Erythroblast (primary cell): Measurements from ENCODE around the gene CCDC68.

Experiments
- GATA1 ChIP-seq: IDR thresholded peaks from 2 replicates; pipeline ENCODE4 v1.6.1; 2011; ENCODE audit warnings: low read depth, mild to moderate bottlenecking, control low read depth, low read length, moderate library complexity
- POLR2A ChIP-seq: IDR thresholded peaks from 2 replicates; pipeline ENCODE4 v1.6.1; 2011; ENCODE audit warnings: mild to moderate bottlenecking, low read length

GRCh38 chr18:54918060-54918459, 41.2 kb downstream of the CCDC68 start:
- TF ChIP-seq POLR2A (no peak), GATA1 (no peak)
